Activated T-helper 1 cell treated with anti-CD3 and anti-CD28 coated beads, Interleukin-12 subunit alpha, Interleukin-12 subunit beta, Interleukin-2, Interleukin-4 antibody, amounts not matched to agents 30 ng/mL and 10 ng/mL and 1 ng/mL, durations not matched to agents 14 hours and 24 hours and 36 hours (primary cell): ENCODE measurements around the gene SUGCT. TPM values are rescaled to one million over a fixed set of nuclear protein-coding genes. Genes with fewer than 3 reads are reported as not detected.

ENCODE experiments used
- DNase-seq: peaks from one replicate; pipeline ENCODE4 v3.0.0; 2021; ENCODE audit warnings: low spot score
- H3K27ac Mint-ChIP-seq: one replicate; pipeline ENCODE4 v1.8.0; 2021; ENCODE audit warnings: mild to moderate bottlenecking, mixed read lengths
- H3K27me3 Mint-ChIP-seq: one replicate; pipeline ENCODE4 v1.8.0; 2022; ENCODE audit warnings: mild to moderate bottlenecking, moderate library complexity, mixed read lengths; ENCODE audit not compliant: insufficient read depth
- H3K36me3 Mint-ChIP-seq: one replicate; pipeline ENCODE4 v1.8.0; 2021; ENCODE audit warnings: low read depth, mixed read lengths
- H3K4me1 Mint-ChIP-seq: one replicate; pipeline ENCODE4 v1.8.0; 2021; ENCODE audit warnings: low read depth, mixed read lengths
- H3K4me3 Mint-ChIP-seq: one replicate; pipeline ENCODE4 v1.8.0; 2021; ENCODE audit warnings: mild to moderate bottlenecking, moderate library complexity, mixed read lengths
- H3K9me3 Mint-ChIP-seq: one replicate; pipeline ENCODE4 v1.8.0; 2021; ENCODE audit warnings: mixed read lengths
- intact Hi-C: fragments of 100-400 bp; cut with micrococcal nuclease; formaldehyde crosslinking; loops from one replicate; pipeline ENCODE4 v1.15.1; 2024
- total RNA-seq: library from RNA; stranded (reverse); gene quantifications from 2 replicates; pipeline ENCODE4 v1.2.3, GENCODE V29; 2022

SUGCT gene
- total RNA-seq, 1 donor from 2014 or later: not detected

GRCh38 chr7:40490603-40490924 is 355.8 kb downstream of the SUGCT start:
- Mint-ChIP-seq H3K4me1 (no peaks in the 10 kb centered on the region), H3K36me3 (no peaks in the 10 kb centered on the region)
- intact Hi-C loops: no loop called here

DNA sequence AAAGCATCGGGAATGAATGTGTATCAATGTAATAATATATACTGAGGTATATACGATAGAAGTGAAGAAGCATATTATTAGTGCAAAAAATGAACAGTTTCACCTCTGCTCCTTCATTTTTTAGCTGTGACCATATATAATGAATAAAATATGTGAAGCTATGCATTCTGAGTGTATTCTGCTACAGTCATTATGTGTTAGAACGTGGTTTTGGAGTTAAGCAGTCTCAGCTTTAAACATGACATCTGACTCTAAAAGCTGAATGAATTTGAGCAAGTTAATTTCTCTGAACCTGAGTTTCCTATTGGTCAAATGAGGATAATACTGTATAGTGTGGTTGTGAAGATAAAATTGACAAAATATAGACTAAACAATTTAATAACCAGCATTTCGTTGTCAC is 358.1 kb downstream of the SUGCT start:
- H3K27me3 Mint-ChIP-seq: peaks cover 2% of the 10 kb centered on the region
- DNase-seq: no peak
- no peaks in the 10 kb centered on the region for H3K36me3 Mint-ChIP-seq
- intact Hi-C loops: no loop called here
- no peaks in the 10 kb centered on the region for H3K9me3 Mint-ChIP-seq
- H3K4me3 Mint-ChIP-seq: no peak overlapping the region
- H3K27ac Mint-ChIP-seq: no peak overlapping the region
- no peaks in the 10 kb centered on the region for H3K4me1 Mint-ChIP-seq

More at GRCh38 chr7:40490603-40490924, 355.8 kb downstream of the SUGCT start:
- DNase-seq: no peak
- Mint-ChIP-seq H3K27ac (no peak overlapping the region), H3K4me3 (no peak overlapping the region), H3K9me3 (no peaks in the 10 kb centered on the region), H3K27me3 (peaks cover 3% of the 10 kb centered on the region)

DNA sequence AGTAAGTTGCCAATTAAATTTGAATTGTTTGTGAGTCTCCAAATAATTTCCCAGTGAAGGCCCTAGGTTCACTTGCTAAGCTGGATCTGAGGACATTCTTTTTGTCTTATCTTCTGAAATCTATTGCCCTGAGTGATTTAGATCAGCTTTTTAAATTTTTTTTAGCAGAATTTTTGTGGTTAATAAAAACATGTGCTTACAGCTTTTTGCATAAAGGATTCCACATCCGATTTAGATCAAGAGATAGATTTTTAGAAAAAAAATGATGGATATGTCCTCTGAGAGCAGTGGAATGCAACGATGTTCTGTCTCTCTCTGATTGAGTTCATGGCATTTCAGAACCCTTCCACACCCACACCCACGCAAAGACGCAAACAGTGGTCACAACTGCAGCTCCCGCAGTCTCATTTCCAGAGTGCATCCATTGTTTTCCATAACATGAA is 358.8 kb downstream of the SUGCT start:
- DNase-seq: no peak
- Mint-ChIP-seq H3K36me3 (no peaks in the 10 kb centered on the region), H3K9me3 (no peaks in the 10 kb centered on the region), H3K27me3 (peaks cover 1% of the 10 kb centered on the region), H3K4me1 (no peaks in the 10 kb centered on the region), H3K27ac (no peak overlapping the region), H3K4me3 (no peak overlapping the region)
- intact Hi-C loops: no loop called here

- Mint-ChIP-seq H3K9me3 (no peaks in the 10 kb centered on the region), H3K4me1 (no peaks in the 10 kb centered on the region), H3K27me3 (no peaks in the 10 kb centered on the region), H3K4me3 (no peak overlapping the region), H3K27ac (no peak overlapping the region), H3K36me3 (no peaks in the 10 kb centered on the region)
- intact Hi-C loops: no loop called here
- no peak for DNase-seq
Measured at GRCh38 chr7:40498924-40499510, 364.2 kb downstream of the SUGCT start.

DNA sequence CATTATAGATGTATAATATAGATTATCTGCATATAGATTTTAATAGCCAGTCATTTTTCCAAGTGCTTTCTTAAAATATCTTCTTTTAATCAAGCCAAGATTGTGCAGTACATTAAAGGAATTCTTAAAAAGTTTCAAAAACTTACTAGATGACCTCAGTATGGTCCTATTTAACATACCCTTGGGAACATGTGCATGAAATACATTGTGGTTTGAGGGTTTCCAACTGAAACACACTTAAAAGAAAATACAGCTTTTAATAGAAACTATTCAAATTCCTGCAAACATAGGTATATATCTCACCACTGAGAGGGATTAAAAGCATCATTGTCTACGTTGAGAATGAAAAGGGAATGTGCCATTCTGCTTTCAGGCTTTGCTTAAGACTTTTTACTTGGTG is 364.9 kb downstream of the SUGCT start:
- DNase-seq: no peak
- Mint-ChIP-seq H3K27me3 (no peaks in the 10 kb centered on the region), H3K27ac (no peak overlapping the region), H3K9me3 (no peaks in the 10 kb centered on the region), H3K4me3 (no peak overlapping the region), H3K4me1 (no peaks in the 10 kb centered on the region), H3K36me3 (no peaks in the 10 kb centered on the region)
- intact Hi-C loops: loop anchor here (10.0 kb wide), 1 partner anchor 1205 kb away; the partner anchor contains the start of gene INHBA

DNA sequence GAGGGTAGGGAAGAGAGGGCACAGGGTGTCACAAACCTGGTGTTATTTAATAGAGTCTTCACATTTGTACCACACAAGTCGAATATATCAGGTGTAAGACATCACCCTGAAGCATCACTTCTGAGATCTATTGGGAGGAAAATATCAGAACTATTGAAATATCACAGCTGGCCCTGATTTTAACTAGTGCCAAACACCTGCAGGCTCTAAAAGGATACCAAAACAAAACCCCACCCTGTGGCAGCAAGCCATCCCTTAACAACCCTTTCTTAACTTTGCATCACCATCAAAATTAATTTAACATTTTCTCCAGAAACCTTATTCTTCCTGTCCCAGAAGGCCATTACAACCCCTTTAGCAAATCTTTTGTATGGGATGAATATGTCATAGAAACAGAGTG is 365.4 kb downstream of the SUGCT start:
- no peaks in the 10 kb centered on the region for H3K4me1 Mint-ChIP-seq

DNA sequence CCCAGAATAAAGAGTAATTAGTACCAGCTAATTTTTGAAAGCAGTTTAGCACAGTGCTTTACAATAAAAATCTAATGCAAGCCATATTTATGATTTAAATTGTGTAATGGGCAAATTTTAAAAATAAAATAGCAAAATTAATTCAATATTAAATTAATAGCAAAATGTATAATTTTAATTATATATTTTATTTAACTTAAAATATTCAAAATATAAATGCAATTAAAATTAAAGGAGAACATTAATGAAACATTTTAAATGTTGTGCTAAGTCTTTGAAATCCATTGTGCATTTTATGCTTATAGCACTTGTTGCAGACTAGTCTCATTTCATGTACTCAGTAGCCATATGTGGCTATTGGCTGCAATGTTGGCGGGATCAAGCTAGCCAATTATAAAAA is 367.6 kb downstream of the SUGCT start:
- Mint-ChIP-seq H3K27me3 (no peaks in the 10 kb centered on the region), H3K4me1 (no peaks in the 10 kb centered on the region), H3K27ac (no peak overlapping the region), H3K9me3 (no peaks in the 10 kb centered on the region), H3K4me3 (no peak overlapping the region), H3K36me3 (no peaks in the 10 kb centered on the region)
- no peak for DNase-seq
- intact Hi-C loops: loop anchor here (10.0 kb wide), 1 partner anchor 1202 kb away; the partner anchor contains the start of gene INHBA

More for the DNA sequence above, 365.4 kb downstream of the SUGCT start:
- DNase-seq: no peak
- no peaks in the 10 kb centered on the region for H3K36me3 Mint-ChIP-seq
- H3K27me3 Mint-ChIP-seq: no peaks in the 10 kb centered on the region
- H3K9me3 Mint-ChIP-seq: no peaks in the 10 kb centered on the region
- H3K4me3 Mint-ChIP-seq: no peak overlapping the region
- H3K27ac Mint-ChIP-seq: no peak overlapping the region
- intact Hi-C loops: loop anchor here (10.0 kb wide), 1 partner anchor 1205 kb away; the partner anchor contains the start of gene INHBA

- Mint-ChIP-seq H3K27ac (no peak overlapping the region), H3K9me3 (no peaks in the 10 kb centered on the region), H3K36me3 (no peaks in the 10 kb centered on the region), H3K4me1 (no peaks in the 10 kb centered on the region), H3K27me3 (no peaks in the 10 kb centered on the region), H3K4me3 (no peak overlapping the region)
- no peak for DNase-seq
- intact Hi-C loops: loop anchor here (10.0 kb wide), 1 partner anchor 1199 kb away; the partner anchor contains the start of gene INHBA
Measured at GRCh38 chr7:40506158-40506557, 371.4 kb downstream of the SUGCT start.

- Mint-ChIP-seq H3K9me3 (no peaks in the 10 kb centered on the region), H3K27ac (no peak overlapping the region), H3K4me1 (no peaks in the 10 kb centered on the region), H3K4me3 (no peak overlapping the region), H3K27me3 (no peaks in the 10 kb centered on the region), H3K36me3 (no peaks in the 10 kb centered on the region)
- intact Hi-C loops: loop anchor here (10.0 kb wide), 1 partner anchor 1198 kb away; the partner anchor contains the start of gene INHBA
- no peak for DNase-seq
Measured at GRCh38 chr7:40507166-40507565, 372.4 kb downstream of the SUGCT start.

- intact Hi-C loops: loop anchor here (10.0 kb wide), 1 partner anchor 1195 kb away; the partner anchor contains the start of gene INHBA
- H3K27me3 Mint-ChIP-seq: no peaks in the 10 kb centered on the region
Measured at GRCh38 chr7:40509287-40509996, 374.6 kb downstream of the SUGCT start.

DNA sequence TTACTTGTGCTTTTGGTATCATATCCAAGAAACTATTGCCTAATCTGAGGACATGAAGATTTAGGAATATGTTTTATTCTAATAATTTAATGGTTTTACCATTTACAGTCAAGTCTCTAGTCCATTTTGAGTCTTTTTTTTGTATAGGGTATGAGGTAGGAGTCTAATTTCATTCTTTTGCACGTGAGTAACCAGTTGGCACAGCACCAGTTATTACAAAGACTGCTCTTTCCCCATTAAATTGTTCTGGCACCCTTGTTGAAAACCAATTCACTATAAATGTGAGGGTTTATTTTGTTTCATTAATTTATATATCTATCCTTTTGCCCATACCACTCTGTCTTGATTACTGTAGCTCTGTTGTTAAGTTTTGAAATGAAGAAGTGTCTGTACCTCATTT is 381.6 kb downstream of the SUGCT start:
- no peaks in the 10 kb centered on the region for H3K9me3 Mint-ChIP-seq
- no peaks in the 10 kb centered on the region for H3K4me1 Mint-ChIP-seq
- H3K27me3 Mint-ChIP-seq: peaks cover 2% of the 10 kb centered on the region
- intact Hi-C loops: no loop called here
- no peak overlapping the region for H3K4me3 Mint-ChIP-seq
- H3K27ac Mint-ChIP-seq: no peak overlapping the region
- no peaks in the 10 kb centered on the region for H3K36me3 Mint-ChIP-seq
- DNase-seq: no peak

More at GRCh38 chr7:40509287-40509996, 374.6 kb downstream of the SUGCT start:
- no peak overlapping the region for H3K4me3 Mint-ChIP-seq
- H3K27ac Mint-ChIP-seq: no peak overlapping the region
- H3K9me3 Mint-ChIP-seq: no peaks in the 10 kb centered on the region
- no peaks in the 10 kb centered on the region for H3K36me3 Mint-ChIP-seq
- no peaks in the 10 kb centered on the region for H3K4me1 Mint-ChIP-seq
- DNase-seq: no peak

DNA sequence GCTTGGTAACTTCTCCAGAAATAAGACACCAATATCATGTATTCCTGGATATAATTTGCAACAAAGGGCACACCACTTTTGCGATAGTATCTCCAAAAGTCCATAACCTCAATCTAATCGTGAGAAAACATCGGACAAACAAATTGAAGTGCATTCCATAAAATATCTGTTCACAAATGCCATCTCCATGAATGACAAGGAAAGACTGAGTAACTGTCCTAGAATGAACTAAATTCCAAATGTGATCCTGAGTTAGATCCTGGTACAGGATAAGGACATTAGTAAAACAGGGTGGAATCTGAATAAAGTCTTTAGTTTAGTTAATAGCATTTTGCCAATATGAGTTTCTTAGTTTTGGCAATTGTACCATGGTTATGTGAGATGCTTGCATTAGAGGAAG is 384.2 kb downstream of the SUGCT start:
- no peak for DNase-seq
- Mint-ChIP-seq H3K36me3 (no peaks in the 10 kb centered on the region), H3K27ac (no peak overlapping the region), H3K9me3 (no peaks in the 10 kb centered on the region), H3K4me3 (no peak overlapping the region), H3K4me1 (no peaks in the 10 kb centered on the region), H3K27me3 (peaks cover 2% of the 10 kb centered on the region)
- intact Hi-C loops: no loop called here

DNA sequence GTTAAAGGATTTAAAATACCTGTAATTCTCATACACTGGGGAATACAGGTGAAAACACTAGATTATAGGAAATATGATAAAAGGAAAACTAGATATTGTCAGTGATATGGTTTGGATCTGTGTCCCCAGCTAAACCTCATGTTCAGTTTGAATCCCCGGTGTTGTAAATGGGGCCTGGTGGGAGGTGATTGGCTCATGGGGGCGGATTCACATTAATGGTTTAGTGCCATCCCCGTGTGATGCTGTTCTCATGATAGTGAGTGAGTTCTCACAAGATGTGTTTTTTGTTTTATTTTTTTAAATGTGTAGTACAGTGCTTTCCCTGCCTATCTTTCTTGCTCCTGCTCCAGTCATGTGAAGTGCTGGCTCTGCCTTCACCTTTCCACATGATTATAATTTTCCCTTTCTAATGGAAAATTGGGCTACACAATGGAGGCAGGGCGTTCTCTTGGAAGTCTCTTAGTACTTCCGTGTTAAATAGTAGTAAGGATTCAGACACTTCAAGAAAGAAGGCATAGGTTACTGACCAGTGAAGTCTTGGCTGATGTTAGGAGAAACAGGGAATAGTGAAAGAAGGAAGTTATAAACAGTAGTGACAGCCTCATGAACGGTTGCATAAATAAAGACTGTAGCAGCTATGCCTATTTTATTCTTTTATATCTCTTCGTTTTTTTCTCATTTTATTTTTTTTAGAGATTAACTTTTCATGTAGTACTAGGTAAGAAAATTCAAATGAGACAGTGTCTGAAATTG is 386.4 kb downstream of the SUGCT start:
- intact Hi-C loops: no loop called here
- no peak for DNase-seq
- no peak overlapping the region for H3K4me3 Mint-ChIP-seq
- H3K27ac Mint-ChIP-seq: no peak overlapping the region
- H3K4me1 Mint-ChIP-seq: no peaks in the 10 kb centered on the region
- peaks cover 3% of the 10 kb centered on the region for H3K27me3 Mint-ChIP-seq
- no peaks in the 10 kb centered on the region for H3K36me3 Mint-ChIP-seq
- H3K9me3 Mint-ChIP-seq: no peaks in the 10 kb centered on the region
